Measurements from ENCODE around the gene HTRA3.

Gene HTRA3

GRCh38 chr4:8353912-8354453 lies 84.4 kb downstream of the HTRA3 start:
- TF ChIP-seq CTCF (IDR thresholded peaks at IDR 0.05), result no peak

DNA sequence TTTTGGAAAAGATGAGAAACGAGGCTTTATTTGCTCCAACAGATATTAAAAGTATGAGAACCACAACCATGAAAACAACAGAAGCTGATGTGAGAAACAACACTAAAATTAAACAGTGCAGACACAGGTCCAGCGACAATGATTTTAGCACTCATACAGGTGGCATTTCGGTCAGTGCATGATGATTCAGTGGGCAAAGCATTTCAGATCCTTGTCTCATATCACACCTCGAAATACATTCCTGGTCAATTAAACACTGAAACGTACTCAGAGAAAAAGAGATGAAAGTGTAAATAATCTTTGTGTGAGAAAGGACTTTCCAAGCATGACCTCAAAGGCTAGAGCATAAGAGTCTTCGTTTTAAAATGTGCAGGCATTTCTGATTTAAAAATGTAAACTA lies 85.8 kb downstream of the HTRA3 start:
- TF ChIP-seq CTCF (IDR thresholded peaks at IDR 0.05), result no peak

DNA sequence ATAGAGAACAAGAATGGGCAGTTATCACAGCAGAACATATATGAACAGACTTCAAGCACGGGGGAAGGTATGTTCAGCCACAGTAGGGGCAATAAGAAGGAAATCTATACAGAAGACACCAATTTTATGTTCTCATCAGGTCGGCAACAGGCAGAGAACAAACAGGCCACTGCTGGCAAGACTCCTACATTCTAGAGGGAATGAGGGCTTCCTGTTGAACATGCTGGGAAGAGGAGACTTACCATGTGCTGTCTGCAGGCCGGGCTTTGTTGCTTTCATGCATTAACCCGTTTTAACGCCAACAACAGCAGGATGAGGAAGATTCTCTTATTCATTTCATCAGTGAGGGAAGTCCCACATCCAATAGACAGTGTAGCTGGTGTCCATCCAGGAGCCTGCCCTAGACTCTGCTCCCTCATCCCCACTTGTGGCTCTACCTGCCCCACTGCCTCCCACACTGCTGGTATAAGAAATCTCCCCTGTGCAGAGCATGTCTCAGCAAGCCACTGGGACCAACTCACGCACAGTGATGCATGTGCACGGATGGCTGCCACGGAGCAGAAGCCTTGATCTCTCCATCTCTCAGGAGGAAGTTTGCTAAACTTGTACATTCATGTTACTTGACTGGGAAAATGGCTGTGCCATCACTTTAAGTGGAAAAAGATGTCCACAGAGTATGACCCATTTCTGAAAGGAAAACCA lies 86.5 kb downstream of the HTRA3 start:
- TF ChIP-seq CTCF (IDR thresholded peaks at IDR 0.05), result no peak
